Smooth muscle cell (in vitro differentiated cells): ENCODE results near the gene GRWD1. TPM values are rescaled to one million over a fixed set of nuclear protein-coding genes. Genes with fewer than 3 reads are reported as not detected.

ENCODE experiments used
- DNase-seq: peaks from one replicate; lab custom pipeline; 2025; ENCODE audit not compliant: unreplicated experiment; lab: John Stamatoyannopoulos, UW
- H2AFZ ChIP-seq: fragments of 200-600 bp; sonication (generic); 2 replicates; pipeline ENCODE4 v1.6.0; 2016; ENCODE audit warnings: antibody characterized with exemption, low read depth, mild to moderate bottlenecking
- H3F3A ChIP-seq: fragments of 200-600 bp; sonication (generic); 2 replicates; pipeline ENCODE4 v1.6.0; 2017; ENCODE audit warnings: antibody characterized with exemption, low read depth
- H3K27ac ChIP-seq: fragments of 200-600 bp; sonication (generic); 2 replicates; pipeline ENCODE4 v1.5.1; 2016; ENCODE audit warnings: low read depth, mild to moderate bottlenecking
- H3K27me3 ChIP-seq: fragments of 200-600 bp; sonication (generic); 2 replicates; pipeline ENCODE4 v1.6.1; 2016; ENCODE audit warnings: low read depth, mild to moderate bottlenecking
- H3K36me3 ChIP-seq: fragments of 200-600 bp; sonication (generic); 2 replicates; pipeline ENCODE4 v1.5.1; 2016; ENCODE audit warnings: low read depth
- H3K4me1 ChIP-seq: fragments of 200-600 bp; sonication (generic); 2 replicates; pipeline ENCODE4 v1.5.1; 2016; ENCODE audit warnings: low read depth
- H3K4me2 ChIP-seq: fragments of 200-600 bp; sonication (generic); 2 replicates; pipeline ENCODE4 v1.6.0; 2016; ENCODE audit warnings: mild to moderate bottlenecking
- H3K4me3 ChIP-seq: fragments of 200-600 bp; sonication (generic); 2 replicates; pipeline ENCODE4 v1.5.1; 2016; ENCODE audit warnings: mild to moderate bottlenecking
- H3K79me2 ChIP-seq: fragments of 200-600 bp; sonication (generic); 2 replicates; pipeline ENCODE4 v1.6.0; 2016; ENCODE audit warnings: low read depth, mild to moderate bottlenecking
- H3K9ac ChIP-seq: fragments of 200-600 bp; sonication (generic); 2 replicates; pipeline ENCODE4 v1.6.0; 2016; ENCODE audit warnings: low read depth
- H3K9me3 ChIP-seq: fragments of 200-600 bp; sonication (generic); replicated peaks from 2 replicates; pipeline ENCODE4 v1.5.1; 2016; ENCODE audit warnings: low read depth
- H4K20me1 ChIP-seq: fragments of 200-600 bp; sonication (generic); 2 replicates; pipeline ENCODE4 v1.6.0; 2016; ENCODE audit warnings: low read depth
- WGBS: methylation state at CpG from one replicate; pipeline ENCODE4 v1.1.7; 2016; ENCODE audit warnings: low lambda C conversion rate; 5-methylcytosine and 5-hydroxymethylcytosine counted together
- polyA plus RNA-seq: library from polyadenylated mRNA; unstranded; fragments of >200 nt; fragmentation: Nextera tagmentation; extraction: Ambion mirVana; gene quantifications from 2 replicates; pipeline ENCODE4 v1.2.1, GENCODE V29; 2016
- total RNA-seq: library from RNA; depleted of rRNA; stranded (reverse); fragments of >200 nt; gene quantifications from 2 replicates; pipeline ENCODE4 v1.2.3, GENCODE V29; 2014
- TF ChIP-seq, protein P1 (sequence below): fragments of 200-600 bp; sonication (generic); IDR thresholded peaks from 2 replicates; pipeline ENCODE4 v1.5.1; 2017; ENCODE audit warnings: borderline replicate concordance, mild to moderate bottlenecking, antibody characterized with exemption; ENCODE audit not compliant: insufficient read depth, poor library complexity, severe bottlenecking

The GRWD1 gene
- 11.7 and 22.1 TPM in 2 replicates for total RNA-seq
- 23.6 and 25.7 TPM in 2 replicates for polyA plus RNA-seq

- H4K20me1 ChIP-seq, result no peaks in the 10 kb centered on the region
- peak; percentile 35 for DNase-seq
- TF ChIP-seq, protein P1, sequence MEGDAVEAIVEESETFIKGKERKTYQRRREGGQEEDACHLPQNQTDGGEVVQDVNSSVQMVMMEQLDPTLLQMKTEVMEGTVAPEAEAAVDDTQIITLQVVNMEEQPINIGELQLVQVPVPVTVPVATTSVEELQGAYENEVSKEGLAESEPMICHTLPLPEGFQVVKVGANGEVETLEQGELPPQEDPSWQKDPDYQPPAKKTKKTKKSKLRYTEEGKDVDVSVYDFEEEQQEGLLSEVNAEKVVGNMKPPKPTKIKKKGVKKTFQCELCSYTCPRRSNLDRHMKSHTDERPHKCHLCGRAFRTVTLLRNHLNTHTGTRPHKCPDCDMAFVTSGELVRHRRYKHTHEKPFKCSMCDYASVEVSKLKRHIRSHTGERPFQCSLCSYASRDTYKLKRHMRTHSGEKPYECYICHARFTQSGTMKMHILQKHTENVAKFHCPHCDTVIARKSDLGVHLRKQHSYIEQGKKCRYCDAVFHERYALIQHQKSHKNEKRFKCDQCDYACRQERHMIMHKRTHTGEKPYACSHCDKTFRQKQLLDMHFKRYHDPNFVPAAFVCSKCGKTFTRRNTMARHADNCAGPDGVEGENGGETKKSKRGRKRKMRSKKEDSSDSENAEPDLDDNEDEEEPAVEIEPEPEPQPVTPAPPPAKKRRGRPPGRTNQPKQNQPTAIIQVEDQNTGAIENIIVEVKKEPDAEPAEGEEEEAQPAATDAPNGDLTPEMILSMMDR, result no peak
- WGBS, result under 1% methylated on average over 61 of the region's 61 CpGs
- H3K9me3 ChIP-seq, result no peaks in the 10 kb centered on the region
- peak within 1 kb of the TSS; percentile 90 for H3K9ac ChIP-seq
- peak within 1 kb of the TSS; percentile 96 for H3K4me2 ChIP-seq
- no peaks in the 10 kb centered on the region for H3K36me3 ChIP-seq
- H3K27ac ChIP-seq, result peak within 1 kb of the TSS; percentile 88
- peak within 1 kb of the TSS; percentile 82 for H2AFZ ChIP-seq
- peaks cover 21% of the 10 kb centered on the region for H3K79me2 ChIP-seq
- peaks cover 5% of the 10 kb centered on the region for H3F3A ChIP-seq
- H3K4me1 ChIP-seq, result peaks cover 13% of the 10 kb centered on the region
- H3K27me3 ChIP-seq, result no peaks in the 10 kb centered on the region
- peak within 1 kb of the TSS; percentile 88 for H3K4me3 ChIP-seq
Measured at GRCh38 chr19:48445606-48446481, at the start of gene GRWD1. TSS of gene GRWD1 (plus strand) at chr19:48445983. CDS start at chr19:48446006, 23 bp downstream.

DNA sequence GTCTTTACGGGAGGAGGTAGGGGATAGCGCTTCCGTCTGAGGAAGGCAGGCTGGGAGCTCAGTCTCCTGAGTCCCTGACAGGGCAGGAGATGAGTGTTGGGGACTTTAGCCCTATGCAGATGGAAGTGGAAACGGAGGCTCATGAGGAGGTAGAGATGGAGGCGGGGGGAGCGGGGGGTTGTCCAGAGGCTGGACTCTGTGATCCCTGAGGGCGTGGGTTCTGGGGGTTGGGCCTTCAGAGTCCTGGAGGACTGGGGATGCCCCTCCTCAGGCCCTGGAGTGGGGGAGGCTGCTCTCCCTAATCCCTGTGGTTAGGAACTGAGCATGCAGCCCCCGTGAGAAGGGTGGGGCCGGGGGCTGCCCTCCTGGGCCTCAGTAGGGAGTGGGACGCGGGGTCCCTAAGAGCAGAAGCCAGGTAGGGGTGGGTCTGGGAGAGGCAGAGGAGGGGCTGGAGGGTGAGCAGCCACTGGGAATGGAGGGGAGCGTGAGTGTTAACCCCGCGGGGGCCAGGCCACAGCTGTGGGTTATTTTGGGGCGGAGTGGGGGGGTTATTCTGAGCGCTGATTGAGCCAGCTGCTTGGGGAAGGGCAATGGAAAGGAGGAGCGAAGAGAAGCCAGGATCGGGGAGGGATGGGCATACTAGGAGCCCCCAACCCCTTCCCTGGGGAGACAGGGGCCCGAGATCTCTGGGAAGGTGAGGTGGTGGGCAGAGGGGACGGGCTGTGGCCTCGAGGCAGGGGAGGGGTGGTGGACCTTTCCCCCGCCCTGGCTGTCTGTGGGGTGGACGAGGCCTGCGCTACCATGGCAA lies 49.6 kb upstream of the GRWD1 start:
- 52% methylated on average over 21 of the region's 24 CpGs for WGBS
- no peaks in the 10 kb centered on the region for H3K36me3 ChIP-seq
- TF ChIP-seq, protein P1, result no peak
- peaks cover 30% of the 10 kb centered on the region for H3K4me1 ChIP-seq
- H3F3A ChIP-seq, result peaks cover 14% of the 10 kb centered on the region
- no peak overlapping the region for H3K9ac ChIP-seq
- no peaks in the 10 kb centered on the region for H3K9me3 ChIP-seq
- peaks cover 5% of the 10 kb centered on the region for H4K20me1 ChIP-seq
- H3K4me3 ChIP-seq, result peak overlapping the region; percentile 69
- peak overlapping the region; percentile 100 for H3K4me2 ChIP-seq
- H3K79me2 ChIP-seq, result peaks cover 4% of the 10 kb centered on the region
- no peaks in the 10 kb centered on the region for H3K27me3 ChIP-seq
- H3K27ac ChIP-seq, result peak overlapping the region; percentile 12
- no peak for DNase-seq
- no peak overlapping the region for H2AFZ ChIP-seq

DNA sequence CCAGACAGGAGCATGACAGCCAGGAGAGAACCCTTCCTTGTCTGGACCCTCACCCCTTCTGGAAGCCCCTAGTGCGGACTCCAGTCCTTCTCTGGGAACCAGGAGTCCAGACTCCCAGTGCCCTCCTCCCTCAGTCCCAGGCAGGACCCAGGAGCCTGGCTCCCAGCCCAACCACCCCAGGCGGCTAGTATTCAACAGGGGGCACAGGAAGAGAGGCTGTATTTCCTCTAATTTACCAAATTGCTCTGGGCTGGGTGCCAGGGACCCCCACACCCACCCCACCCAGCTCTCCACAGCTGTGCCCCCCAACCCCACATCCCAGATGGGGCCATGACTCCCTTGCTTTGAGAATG lies 49.0 kb upstream of the GRWD1 start:
- peaks cover 14% of the 10 kb centered on the region for H3F3A ChIP-seq
- peaks cover 7% of the 10 kb centered on the region for H4K20me1 ChIP-seq
- H3K27me3 ChIP-seq, result no peaks in the 10 kb centered on the region
- 67% methylated on average over 1 of the region's 2 CpGs for WGBS
- peaks cover 30% of the 10 kb centered on the region for H3K4me1 ChIP-seq
- peak overlapping the region; percentile 12 for H3K27ac ChIP-seq
- no peak overlapping the region for H3K4me3 ChIP-seq
- H3K9me3 ChIP-seq, result no peaks in the 10 kb centered on the region
- peak overlapping the region; percentile 39 for H3K9ac ChIP-seq
- no peak for DNase-seq
- H2AFZ ChIP-seq, result no peak overlapping the region
- TF ChIP-seq, protein P1, result no peak
- no peaks in the 10 kb centered on the region for H3K36me3 ChIP-seq
- H3K79me2 ChIP-seq, result peaks cover under 1% of the 10 kb centered on the region
- H3K4me2 ChIP-seq, result peak overlapping the region; percentile 100
